ENCODE data around the gene MED16.

The MED16 gene

DNA sequence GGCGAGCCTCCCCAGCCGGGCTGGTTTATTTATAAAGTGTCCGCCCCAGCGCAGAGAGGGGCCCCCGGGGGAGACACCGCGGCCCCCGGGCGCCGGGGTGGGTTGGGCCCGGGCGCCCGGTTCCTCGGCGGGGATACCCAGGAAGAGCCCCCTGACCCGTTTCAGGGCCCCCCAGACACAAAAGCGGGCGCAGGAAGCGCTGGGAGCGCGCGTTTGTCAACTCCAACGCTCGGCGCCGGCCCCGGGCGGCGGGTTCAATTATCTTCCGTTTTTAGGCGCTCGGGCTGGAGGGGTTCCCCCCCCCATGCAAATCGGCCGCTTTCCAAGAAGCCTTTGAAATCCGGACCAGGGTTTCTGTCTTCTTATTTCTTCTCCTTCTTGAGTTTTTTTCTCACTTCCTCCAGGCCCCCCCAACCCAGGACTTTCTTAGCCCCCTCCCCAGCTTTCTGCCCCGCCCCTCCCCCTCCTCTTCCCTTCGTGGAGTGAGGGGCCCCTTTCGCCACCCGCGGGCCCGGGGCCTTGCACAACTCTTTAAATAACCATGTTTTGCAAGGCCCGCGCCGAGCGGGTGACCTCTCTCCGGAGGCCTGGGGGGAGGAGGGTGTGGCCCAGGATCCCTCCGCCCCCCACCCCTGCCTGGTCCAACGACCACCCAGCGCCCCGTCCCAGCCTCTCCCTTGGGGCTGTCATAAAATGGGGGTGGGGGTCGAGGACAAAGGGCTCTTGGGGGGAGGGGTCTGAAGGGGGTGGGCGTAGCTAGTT is 33.8 kb upstream of the MED16 start:
- H3K4me1 ChIP-seq (ENCODE audit: insufficient read depth, low read length), result no peaks in the 10 kb centered on the region
- H3K27me3 ChIP-seq (ENCODE audit: insufficient read depth, low read length), result peaks cover 24% of the 10 kb centered on the region; the same call in 1 of the 2 replicates
- H3K9me3 ChIP-seq (ENCODE audit: insufficient read depth, low read depth, low read length), result no peaks in the 10 kb centered on the region
- H3K27ac ChIP-seq (ENCODE audit: low read length), result peak overlapping the region; percentile 81
- H3K4me3 ChIP-seq (ENCODE audit: low read length), result peak overlapping the region; percentile 82; the same call in 1 of the 2 replicates
- H3K9ac ChIP-seq (ENCODE audit: low read depth, low read length), result peak overlapping the region; percentile 79; the same call in 1 of the 2 replicates
- H3K36me3 ChIP-seq (ENCODE audit: insufficient read depth, low read depth, low read length), result peaks cover 10% of the 10 kb centered on the region; the same call in 1 of the 2 replicates

GRCh38 chr19:926323-926588 is 33.3 kb upstream of the MED16 start:
- Histone ChIP-seq H3K4me1 (ENCODE audit: insufficient read depth, low read length) (no peaks in the 10 kb centered on the region), H3K27ac (ENCODE audit: low read length) (peak overlapping the region; percentile 81), H3K9ac (ENCODE audit: low read depth, low read length) (peak overlapping the region; percentile 79; the same call in 1 of the 2 replicates), H3K36me3 (ENCODE audit: insufficient read depth, low read depth, low read length) (peaks cover 10% of the 10 kb centered on the region; the same call in 1 of the 2 replicates), H3K27me3 (ENCODE audit: insufficient read depth, low read length) (peaks cover 27% of the 10 kb centered on the region), H3K9me3 (ENCODE audit: insufficient read depth, low read depth, low read length) (no peaks in the 10 kb centered on the region), H3K4me3 (ENCODE audit: low read length) (peak overlapping the region; percentile 82)

- Histone ChIP-seq H3K4me1 (ENCODE audit: insufficient read depth, low read length) (no peaks in the 10 kb centered on the region), H3K27ac (ENCODE audit: low read length) (peak within 1 kb of the TSS; percentile 81), H3K4me3 (ENCODE audit: low read length) (peak within 1 kb of the TSS; percentile 82), H3K9ac (ENCODE audit: low read depth, low read length) (peak within 1 kb of the TSS; percentile 79; the same call in 1 of the 2 replicates), H3K36me3 (ENCODE audit: insufficient read depth, low read depth, low read length) (peaks cover 6% of the 10 kb centered on the region; the same call in 1 of the 2 replicates), H3K9me3 (ENCODE audit: insufficient read depth, low read depth, low read length) (no peaks in the 10 kb centered on the region), H3K27me3 (ENCODE audit: insufficient read depth, low read length) (peaks cover 32% of the 10 kb centered on the region)
Observed at GRCh38 chr19:925526-926322, 32.7 kb upstream of the MED16 start, which contains the start of gene ARID3A. Gene ARID3A, plus strand, starts transcription at chr19:926035. Its CDS starts 3,494 bp downstream, at chr19:929529.

- Histone ChIP-seq H3K4me1 (ENCODE audit: insufficient read depth, low read length) (no peaks in the 10 kb centered on the region), H3K9ac (ENCODE audit: low read depth, low read length) (peak overlapping the region; percentile 58; the same call in 1 of the 2 replicates), H3K27ac (ENCODE audit: low read length) (no peak overlapping the region), H3K27me3 (ENCODE audit: insufficient read depth, low read length) (peaks cover 39% of the 10 kb centered on the region), H3K36me3 (ENCODE audit: insufficient read depth, low read depth, low read length) (peaks cover 4% of the 10 kb centered on the region; the same call in 1 of the 2 replicates), H3K4me3 (ENCODE audit: low read length) (peak overlapping the region; percentile 82), H3K9me3 (ENCODE audit: insufficient read depth, low read depth, low read length) (no peaks in the 10 kb centered on the region)
Observed at GRCh38 chr19:925087-925525, 32.1 kb upstream of the MED16 start.

- no peak overlapping the region for H3K27ac ChIP-seq (ENCODE audit: low read length)
- H3K4me3 ChIP-seq (ENCODE audit: low read length), result peak overlapping the region; percentile 82
- H3K36me3 ChIP-seq (ENCODE audit: insufficient read depth, low read depth, low read length), result no peaks in the 10 kb centered on the region
- peaks cover 43% of the 10 kb centered on the region for H3K27me3 ChIP-seq (ENCODE audit: insufficient read depth, low read length)
- no peaks in the 10 kb centered on the region for H3K4me1 ChIP-seq (ENCODE audit: insufficient read depth, low read length)
- peak overlapping the region; percentile 58; the same call in 1 of the 2 replicates for H3K9ac ChIP-seq (ENCODE audit: low read depth, low read length)
- H3K9me3 ChIP-seq (ENCODE audit: insufficient read depth, low read depth, low read length), result no peaks in the 10 kb centered on the region
Observed at GRCh38 chr19:924553-925086, 31.6 kb upstream of the MED16 start.

GRCh38 chr19:920051-920864 is 27.3 kb upstream of the MED16 start:
- Histone ChIP-seq H3K9ac (ENCODE audit: low read depth, low read length) (no peak overlapping the region), H3K4me1 (ENCODE audit: insufficient read depth, low read length) (no peaks in the 10 kb centered on the region), H3K36me3 (ENCODE audit: insufficient read depth, low read depth, low read length) (no peaks in the 10 kb centered on the region), H3K27me3 (ENCODE audit: insufficient read depth, low read length) (peaks cover 83% of the 10 kb centered on the region), H3K27ac (ENCODE audit: low read length) (no peak overlapping the region), H3K4me3 (ENCODE audit: low read length) (no peak overlapping the region; the same call in 1 of the 2 replicates), H3K9me3 (ENCODE audit: insufficient read depth, low read depth, low read length) (no peaks in the 10 kb centered on the region)

DNA sequence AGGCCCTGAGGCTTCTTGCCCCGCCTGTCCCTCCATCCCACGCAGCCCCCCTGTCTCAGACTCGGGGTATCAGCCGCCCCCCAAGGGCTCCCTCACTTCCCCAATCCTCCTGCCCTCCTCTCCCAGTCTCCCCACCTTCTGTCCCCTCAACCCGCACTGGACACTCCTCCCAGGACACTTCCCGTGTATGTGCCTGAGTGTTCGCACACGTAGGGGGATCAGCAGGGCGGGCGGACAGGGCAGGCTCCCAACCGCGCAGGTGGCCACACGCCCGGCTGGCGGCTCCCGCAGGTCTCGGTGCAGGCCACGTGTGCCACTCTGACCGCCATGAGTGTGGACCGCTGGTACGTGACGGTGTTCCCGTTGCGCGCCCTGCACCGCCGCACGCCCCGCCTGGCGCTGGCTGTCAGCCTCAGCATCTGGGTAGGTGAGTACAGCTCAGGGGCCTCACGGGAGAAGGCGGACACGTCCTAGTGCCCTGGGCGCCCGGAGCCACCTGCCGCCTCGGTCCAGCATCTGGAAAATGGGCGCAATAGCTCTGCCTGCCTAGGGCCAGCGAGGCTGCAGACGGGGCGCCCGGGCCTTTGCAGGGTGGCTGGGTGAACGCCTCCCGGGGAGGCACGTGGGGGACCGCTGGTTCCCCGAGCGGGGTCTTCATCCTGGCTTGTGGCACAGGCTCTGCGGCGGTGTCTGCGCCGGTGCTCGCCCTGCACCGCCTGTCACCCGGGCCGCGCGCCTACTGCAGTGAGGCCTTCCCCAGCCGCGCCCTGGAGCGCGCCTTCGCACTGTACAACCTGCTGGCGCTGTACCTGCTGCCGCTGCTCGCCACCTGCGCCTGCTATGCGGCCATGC is 26.4 kb upstream of the MED16 start:
- peaks cover 85% of the 10 kb centered on the region for H3K27me3 ChIP-seq (ENCODE audit: insufficient read depth, low read length)
- H3K36me3 ChIP-seq (ENCODE audit: insufficient read depth, low read depth, low read length), result no peaks in the 10 kb centered on the region
- H3K4me1 ChIP-seq (ENCODE audit: insufficient read depth, low read length), result no peaks in the 10 kb centered on the region
- H3K9ac ChIP-seq (ENCODE audit: low read depth, low read length), result no peak overlapping the region
- no peak overlapping the region; the same call in 1 of the 2 replicates for H3K4me3 ChIP-seq (ENCODE audit: low read length)
- no peak overlapping the region for H3K27ac ChIP-seq (ENCODE audit: low read length)
- H3K9me3 ChIP-seq (ENCODE audit: insufficient read depth, low read depth, low read length), result no peaks in the 10 kb centered on the region

GRCh38 chr19:918481-919198 is 25.7 kb upstream of the MED16 start:
- Histone ChIP-seq H3K27ac (ENCODE audit: low read length) (no peak overlapping the region), H3K4me1 (ENCODE audit: insufficient read depth, low read length) (no peaks in the 10 kb centered on the region), H3K27me3 (ENCODE audit: insufficient read depth, low read length) (peaks cover 79% of the 10 kb centered on the region), H3K9ac (ENCODE audit: low read depth, low read length) (no peak overlapping the region), H3K36me3 (ENCODE audit: insufficient read depth, low read depth, low read length) (no peaks in the 10 kb centered on the region), H3K9me3 (ENCODE audit: insufficient read depth, low read depth, low read length) (no peaks in the 10 kb centered on the region), H3K4me3 (ENCODE audit: low read length) (peak overlapping the region; percentile 69; the same call in 1 of the 2 replicates)

- Histone ChIP-seq H3K27ac (ENCODE audit: low read length) (no peak overlapping the region), H3K4me3 (ENCODE audit: low read length) (peak overlapping the region; percentile 69; the same call in 1 of the 2 replicates), H3K27me3 (ENCODE audit: insufficient read depth, low read length) (peaks cover 79% of the 10 kb centered on the region), H3K4me1 (ENCODE audit: insufficient read depth, low read length) (no peaks in the 10 kb centered on the region), H3K9ac (ENCODE audit: low read depth, low read length) (no peak overlapping the region), H3K9me3 (ENCODE audit: insufficient read depth, low read depth, low read length) (no peaks in the 10 kb centered on the region), H3K36me3 (ENCODE audit: insufficient read depth, low read depth, low read length) (no peaks in the 10 kb centered on the region)
Observed at GRCh38 chr19:918152-918437, 25.1 kb upstream of the MED16 start.
